Osteocyte (in vitro differentiated cells): ENCODE measurements around the gene EGFR. TPM values are rescaled to one million over a fixed set of nuclear protein-coding genes. Genes with fewer than 3 reads are reported as not detected.

Experiments
- DNase-seq: peaks from one replicate; pipeline ENCODE4 v3.0.0; 2021; ENCODE audit warnings: mixed read lengths; ENCODE audit not compliant: unreplicated experiment; ENCODE audit errors: extremely low spot score
- H3K27ac Mint-ChIP-seq: one replicate; pipeline ENCODE4 v1.8.0; 2021; ENCODE audit warnings: mild to moderate bottlenecking, mixed read lengths; ENCODE audit not compliant: unreplicated experiment
- H3K27me3 Mint-ChIP-seq: one replicate; pipeline ENCODE4 v1.8.0; 2021; ENCODE audit warnings: mixed read lengths; ENCODE audit not compliant: unreplicated experiment
- H3K36me3 Mint-ChIP-seq: one replicate; pipeline ENCODE4 v1.8.0; 2021; ENCODE audit warnings: mixed read lengths; ENCODE audit not compliant: unreplicated experiment
- H3K4me1 Mint-ChIP-seq: one replicate; pipeline ENCODE4 v1.8.0; 2021; ENCODE audit warnings: mixed read lengths; ENCODE audit not compliant: unreplicated experiment
- H3K4me3 Mint-ChIP-seq: one replicate; pipeline ENCODE4 v1.8.0; 2021; ENCODE audit warnings: mild to moderate bottlenecking, moderate library complexity, mixed read lengths; ENCODE audit not compliant: unreplicated experiment
- H3K9me3 Mint-ChIP-seq: one replicate; pipeline ENCODE4 v1.8.0; 2021; ENCODE audit warnings: mixed read lengths; ENCODE audit not compliant: unreplicated experiment
- CTCF ChIP-seq: fragments of 200-600 bp; sonication (generic); IDR thresholded peaks from 2 replicates; pipeline ENCODE4 v1.5.0; 2021; ENCODE audit warnings: antibody characterized with exemption, mild to moderate bottlenecking, moderate library complexity
- total RNA-seq: library from RNA; stranded (reverse); gene quantifications from 2 replicates; pipeline ENCODE4 v1.2.1, GENCODE V29; 2021

The EGFR gene
- total RNA-seq, 1 donor from 2014 or later: 56.5 TPM

DNA sequence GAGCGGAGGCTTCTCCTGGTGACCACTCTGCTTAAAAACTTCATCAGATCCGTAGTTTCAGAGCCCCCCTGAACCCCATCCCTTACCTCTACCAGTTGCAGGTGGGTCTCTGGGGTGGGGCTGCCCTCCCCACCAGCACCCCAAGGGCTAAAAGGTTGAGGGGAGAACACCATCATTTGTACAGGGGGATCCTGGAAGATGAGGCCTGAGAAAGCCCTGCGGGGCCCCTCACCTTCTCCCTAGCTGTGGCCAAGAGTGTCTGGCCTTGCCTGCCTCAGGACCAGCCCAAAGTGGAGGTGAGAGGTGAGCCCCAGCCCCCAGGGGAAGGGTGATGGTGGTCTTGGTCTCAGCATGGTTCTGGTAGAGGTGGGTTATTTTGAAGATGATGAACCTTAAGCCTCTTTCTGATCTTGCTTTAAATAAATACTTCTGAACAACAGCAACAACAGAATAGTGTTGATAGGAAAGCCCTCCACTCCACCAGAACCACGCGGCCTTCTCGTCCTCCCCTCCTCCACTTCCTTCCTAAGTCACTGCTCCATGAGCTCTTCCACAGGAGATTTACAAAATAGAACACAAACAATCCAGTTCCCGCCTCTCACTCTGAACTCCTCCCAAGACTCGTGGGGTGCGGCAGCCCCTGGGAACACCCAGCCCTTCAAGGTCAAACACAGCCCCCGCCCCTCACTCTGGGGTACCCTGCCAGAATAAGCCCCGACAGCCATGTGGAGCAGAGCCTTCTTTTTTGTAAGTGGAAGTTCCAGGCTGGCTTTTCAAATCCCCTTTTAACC, 169.1 kb downstream of the EGFR start:
- Mint-ChIP-seq H3K4me3 (no peak overlapping the region), H3K27ac (no peak overlapping the region), H3K4me1 (peaks cover 54% of the 10 kb centered on the region)

DNA sequence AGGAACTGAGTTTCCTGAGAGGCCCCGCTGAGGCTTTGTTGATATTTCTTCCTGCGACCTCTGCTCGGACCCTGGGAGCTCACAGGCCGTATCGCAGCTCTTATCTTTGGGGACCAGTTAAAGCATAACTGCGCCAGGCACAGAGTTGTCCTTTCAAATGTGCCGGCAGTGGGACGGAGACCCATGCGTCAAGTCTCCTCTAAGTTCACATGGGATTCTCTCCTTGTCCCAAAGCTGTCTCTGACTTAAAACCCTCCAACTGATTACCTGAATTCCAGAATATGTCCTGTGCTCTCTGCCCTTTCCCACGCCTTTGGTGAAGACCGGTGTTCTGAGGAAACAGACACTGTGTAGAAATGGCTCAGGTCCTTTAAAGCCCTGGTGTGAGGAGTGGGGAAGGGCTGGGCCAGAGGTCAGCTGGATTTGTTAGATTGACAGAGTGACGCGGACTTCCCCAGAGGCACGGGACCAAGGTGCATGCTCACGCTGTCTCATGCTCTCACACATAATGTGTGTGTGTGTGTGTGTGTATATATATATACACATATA, 169.8 kb downstream of the EGFR start:
- Mint-ChIP-seq H3K27ac (no peak overlapping the region), H3K27me3 (no peaks in the 10 kb centered on the region), H3K36me3 (peaks cover 38% of the 10 kb centered on the region), H3K4me3 (no peak overlapping the region), H3K9me3 (no peaks in the 10 kb centered on the region), H3K4me1 (peaks cover 62% of the 10 kb centered on the region)
- TF ChIP-seq CTCF: no peak
- DNase-seq: no peak

More for the DNA sequence above, 169.1 kb downstream of the EGFR start:
- Mint-ChIP-seq H3K36me3 (peaks cover 38% of the 10 kb centered on the region), H3K27me3 (no peaks in the 10 kb centered on the region), H3K9me3 (no peaks in the 10 kb centered on the region)
- TF ChIP-seq CTCF: no peak
- DNase-seq: no peak

DNA sequence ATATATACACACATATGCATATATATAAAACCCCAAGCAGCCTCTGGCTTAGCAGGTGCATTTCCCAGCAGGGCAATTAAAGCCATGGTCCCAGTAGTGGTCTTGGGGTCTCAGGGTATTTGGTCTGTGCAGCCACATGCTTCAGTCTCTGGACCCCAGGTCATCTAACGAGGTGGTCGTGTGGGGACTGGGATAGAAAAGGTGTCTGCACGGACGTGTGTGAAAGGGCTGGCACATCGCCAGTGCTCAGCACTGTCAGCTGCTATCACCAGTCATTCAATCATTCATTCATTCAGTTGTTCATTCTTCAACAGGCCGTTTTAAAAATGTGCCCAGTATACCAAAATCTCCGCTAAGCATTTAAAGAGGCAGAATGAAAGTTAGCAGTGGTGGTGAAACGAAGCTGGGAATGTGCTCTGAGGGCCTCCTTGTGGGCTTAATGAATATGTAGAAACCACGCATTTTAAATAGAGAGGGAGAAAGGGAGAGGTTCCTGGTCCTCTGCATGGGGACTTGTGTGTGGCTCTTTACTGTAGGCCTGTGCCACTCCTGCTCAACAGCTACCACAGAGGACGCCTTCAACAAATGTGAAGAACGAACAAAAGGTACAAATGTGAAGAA, 170.4 kb downstream of the EGFR start:
- H3K27ac Mint-ChIP-seq: peak overlapping the region; percentile 63

DNA sequence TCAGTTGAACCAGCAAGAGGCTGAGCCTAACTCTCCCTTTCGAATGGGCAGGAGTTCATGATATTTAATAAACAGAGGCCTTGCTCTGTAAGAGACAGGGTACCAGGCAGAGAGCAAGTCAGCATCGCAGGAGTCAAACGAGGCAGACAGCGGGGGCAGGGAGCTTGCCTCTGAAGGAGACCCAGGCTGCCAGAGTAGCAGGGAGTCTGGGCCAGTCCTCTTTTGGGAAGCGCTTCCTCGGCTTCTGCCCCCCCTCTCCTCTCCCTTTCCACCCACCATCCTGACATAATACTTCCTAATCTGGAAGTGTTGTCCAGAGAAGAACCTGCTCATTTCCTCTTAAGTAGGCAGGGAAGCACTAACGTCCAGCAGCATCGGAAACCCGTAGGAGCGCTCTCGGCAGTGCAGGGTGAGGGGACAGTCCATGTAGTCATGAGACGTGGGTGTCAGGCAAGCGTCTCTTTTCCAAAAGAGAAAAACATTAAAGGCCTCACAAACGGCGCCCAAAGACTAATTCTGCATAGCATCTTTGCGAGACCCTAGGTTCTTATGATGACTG, 171.1 kb downstream of the EGFR start:
- TF ChIP-seq CTCF: no peak
- Mint-ChIP-seq H3K36me3 (peaks cover 35% of the 10 kb centered on the region), H3K4me3 (no peak overlapping the region), H3K27ac (no peak overlapping the region), H3K9me3 (no peaks in the 10 kb centered on the region), H3K4me1 (peaks cover 66% of the 10 kb centered on the region), H3K27me3 (no peaks in the 10 kb centered on the region)
- DNase-seq: peak; percentile 60

More for the DNA sequence above, 170.4 kb downstream of the EGFR start:
- H3K4me1 Mint-ChIP-seq: peaks cover 64% of the 10 kb centered on the region
- H3K36me3 Mint-ChIP-seq: peaks cover 35% of the 10 kb centered on the region
- no peak for DNase-seq
- H3K9me3 Mint-ChIP-seq: no peaks in the 10 kb centered on the region
- TF ChIP-seq CTCF: no peak
- H3K27me3 Mint-ChIP-seq: no peaks in the 10 kb centered on the region
- H3K4me3 Mint-ChIP-seq: no peak overlapping the region
